ENCODE measurements around the gene SLITRK6.
"Not testable (repeated sequence)": the region's sequence is repeated elsewhere in the genome, so short reads cannot be mapped to it uniquely, and the experiment has no call there.

SLITRK6 gene, protein sequence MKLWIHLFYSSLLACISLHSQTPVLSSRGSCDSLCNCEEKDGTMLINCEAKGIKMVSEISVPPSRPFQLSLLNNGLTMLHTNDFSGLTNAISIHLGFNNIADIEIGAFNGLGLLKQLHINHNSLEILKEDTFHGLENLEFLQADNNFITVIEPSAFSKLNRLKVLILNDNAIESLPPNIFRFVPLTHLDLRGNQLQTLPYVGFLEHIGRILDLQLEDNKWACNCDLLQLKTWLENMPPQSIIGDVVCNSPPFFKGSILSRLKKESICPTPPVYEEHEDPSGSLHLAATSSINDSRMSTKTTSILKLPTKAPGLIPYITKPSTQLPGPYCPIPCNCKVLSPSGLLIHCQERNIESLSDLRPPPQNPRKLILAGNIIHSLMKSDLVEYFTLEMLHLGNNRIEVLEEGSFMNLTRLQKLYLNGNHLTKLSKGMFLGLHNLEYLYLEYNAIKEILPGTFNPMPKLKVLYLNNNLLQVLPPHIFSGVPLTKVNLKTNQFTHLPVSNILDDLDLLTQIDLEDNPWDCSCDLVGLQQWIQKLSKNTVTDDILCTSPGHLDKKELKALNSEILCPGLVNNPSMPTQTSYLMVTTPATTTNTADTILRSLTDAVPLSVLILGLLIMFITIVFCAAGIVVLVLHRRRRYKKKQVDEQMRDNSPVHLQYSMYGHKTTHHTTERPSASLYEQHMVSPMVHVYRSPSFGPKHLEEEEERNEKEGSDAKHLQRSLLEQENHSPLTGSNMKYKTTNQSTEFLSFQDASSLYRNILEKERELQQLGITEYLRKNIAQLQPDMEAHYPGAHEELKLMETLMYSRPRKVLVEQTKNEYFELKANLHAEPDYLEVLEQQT

DNA sequence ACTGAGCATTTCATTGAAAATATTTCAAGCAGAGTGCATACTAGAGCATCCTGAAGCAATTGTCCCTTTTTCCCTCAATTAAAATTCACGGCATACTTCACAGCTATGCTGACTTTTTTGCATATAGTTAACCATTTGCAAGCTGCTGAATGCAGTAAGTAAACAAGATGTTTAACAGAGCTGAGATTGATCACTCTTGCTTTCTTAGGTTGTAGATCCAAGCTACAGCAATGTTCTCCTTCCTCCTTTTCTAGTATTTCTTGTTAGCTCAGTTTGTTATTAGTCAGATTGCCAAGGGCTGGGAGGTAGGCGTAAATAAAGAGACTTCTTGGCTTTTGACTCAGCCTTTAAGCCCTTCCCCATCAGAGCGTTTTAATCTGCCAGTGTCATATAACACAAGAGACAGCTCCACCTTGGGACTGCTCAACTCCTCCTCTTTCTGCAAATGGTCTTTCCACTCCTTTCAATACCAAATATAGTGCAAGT, at the start of gene SLITRK6:
Gene SLITRK6, minus strand, starts transcription at position 323 of the 486 bp plus-strand sequence. CDS start 2,911 bp downstream, outside the sequence.
- peak; percentile 13 for DNase-seq

DNA sequence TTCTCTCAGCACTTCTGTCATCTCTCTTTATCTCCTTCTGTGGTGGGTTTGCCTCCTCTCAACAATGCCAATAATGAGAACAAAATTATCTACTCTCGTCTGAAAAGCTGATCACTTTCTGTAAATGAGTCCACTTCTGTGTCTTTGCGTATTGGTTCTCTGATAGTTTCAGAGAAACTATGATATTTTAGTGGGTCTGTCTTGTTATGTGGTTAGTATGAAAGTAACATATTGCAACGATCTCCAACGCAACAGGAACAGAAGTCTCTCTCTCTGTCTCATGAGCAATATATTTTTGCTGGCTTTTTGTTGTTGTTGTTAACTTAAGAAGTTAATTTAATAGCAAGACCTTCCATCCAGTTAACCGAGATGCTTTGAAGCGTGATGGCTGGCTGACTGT, 47.8 kb upstream of the SLITRK6 start:
- no peak for DNase-seq

DNA sequence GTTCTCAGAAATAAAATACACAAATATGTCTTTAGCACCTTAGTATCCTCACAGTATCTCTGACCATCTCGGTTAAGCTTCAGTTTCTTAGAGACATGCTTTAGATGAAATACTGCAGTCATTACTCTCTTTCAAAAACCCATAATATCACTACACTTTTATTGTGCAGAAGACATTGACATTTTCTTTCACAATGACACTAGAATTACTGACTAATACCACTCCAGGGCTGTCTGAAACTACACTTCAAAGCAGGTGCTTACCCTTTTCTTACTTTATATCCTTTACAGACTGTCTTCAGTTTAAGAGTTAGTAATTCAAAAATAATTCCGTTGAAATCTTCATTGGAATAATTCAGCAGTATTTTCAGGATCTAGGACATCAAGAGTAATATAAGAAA, 42.2 kb upstream of the SLITRK6 start:
- DNase-seq: no peak

DNA sequence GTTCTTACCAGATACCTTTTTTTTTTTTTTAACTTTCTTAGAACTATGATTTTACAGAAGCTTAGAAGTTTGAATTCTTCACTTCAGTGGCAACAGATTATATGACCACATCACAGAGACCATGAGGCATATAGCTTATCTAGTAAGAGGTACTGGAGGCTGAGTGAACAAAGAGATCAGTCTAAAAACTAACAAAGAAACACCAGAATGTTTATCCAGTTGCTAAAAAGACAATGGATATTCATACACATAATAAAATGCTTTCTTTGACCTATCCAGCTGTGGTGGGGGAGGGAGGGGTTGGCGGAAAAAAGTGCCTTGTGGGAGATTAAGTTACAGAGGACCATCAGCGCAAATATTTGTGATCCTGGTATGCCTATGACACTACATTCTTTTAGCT, 34.7 kb upstream of the SLITRK6 start:
- no peak for DNase-seq

DNA sequence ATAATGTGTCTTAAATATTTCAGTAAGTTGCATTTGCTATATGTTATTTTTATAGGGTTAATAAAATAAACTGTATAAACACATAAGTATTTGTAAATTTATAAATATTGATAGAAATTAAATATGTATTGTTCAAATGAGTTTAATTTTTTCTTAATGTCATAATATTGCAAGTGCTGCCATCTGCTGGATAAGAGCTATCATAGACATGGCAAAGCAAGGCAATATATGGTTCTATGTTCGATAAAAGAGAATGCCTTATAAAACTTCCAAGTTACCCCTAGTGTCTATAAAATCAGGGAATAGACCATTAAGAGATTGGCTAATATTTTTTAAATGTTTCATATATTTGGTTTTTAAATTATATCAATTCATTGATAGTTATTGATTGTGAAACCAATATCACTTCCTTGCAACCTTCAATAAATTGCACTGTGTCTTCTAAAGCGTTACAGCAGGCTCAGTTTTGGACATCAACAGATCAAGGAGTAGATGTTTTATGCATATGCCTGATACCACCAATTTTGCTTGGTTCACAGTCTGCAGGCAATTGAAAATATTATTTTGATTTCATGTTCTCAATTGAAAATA, 29.0 kb upstream of the SLITRK6 start:
- no peak for DNase-seq

DNA sequence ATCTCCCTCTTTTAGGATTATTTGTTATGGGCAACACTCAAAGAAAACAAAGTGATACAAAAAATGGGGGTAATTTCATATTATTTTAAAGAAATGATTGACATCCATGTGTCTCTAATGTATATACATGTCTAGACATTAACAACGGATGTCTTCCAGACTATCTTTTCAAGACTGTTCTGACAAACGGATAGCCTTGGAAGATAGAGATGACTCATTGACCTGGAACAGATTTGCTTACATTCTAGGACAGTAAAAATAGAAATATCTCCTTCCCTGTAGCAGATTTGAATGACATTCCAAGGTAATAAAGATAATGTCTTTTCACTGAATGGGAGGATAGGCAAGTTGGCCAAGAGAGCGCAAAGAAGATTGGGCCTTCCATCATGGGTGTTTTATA, 26.2 kb upstream of the SLITRK6 start:
- no peak for DNase-seq

DNA sequence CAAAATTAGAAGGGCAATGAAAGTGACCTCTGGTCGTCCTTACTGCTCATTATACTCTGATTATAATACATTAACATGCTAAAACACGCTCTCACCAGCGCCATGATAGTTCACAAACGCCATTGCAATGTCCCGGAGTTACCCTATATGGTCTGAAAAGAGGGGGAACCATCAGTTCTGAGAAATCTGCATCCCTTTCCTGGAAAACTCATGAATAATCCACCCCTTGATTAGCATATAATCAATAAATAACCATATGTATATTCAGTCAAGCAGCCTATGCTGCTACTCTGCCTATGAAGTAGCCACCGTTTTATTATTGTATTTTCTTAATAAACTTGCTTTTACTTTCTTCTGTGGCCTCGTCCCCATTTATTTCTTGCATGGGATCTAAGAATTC, 24.6 kb upstream of the SLITRK6 start:
- no peak for DNase-seq

DNA sequence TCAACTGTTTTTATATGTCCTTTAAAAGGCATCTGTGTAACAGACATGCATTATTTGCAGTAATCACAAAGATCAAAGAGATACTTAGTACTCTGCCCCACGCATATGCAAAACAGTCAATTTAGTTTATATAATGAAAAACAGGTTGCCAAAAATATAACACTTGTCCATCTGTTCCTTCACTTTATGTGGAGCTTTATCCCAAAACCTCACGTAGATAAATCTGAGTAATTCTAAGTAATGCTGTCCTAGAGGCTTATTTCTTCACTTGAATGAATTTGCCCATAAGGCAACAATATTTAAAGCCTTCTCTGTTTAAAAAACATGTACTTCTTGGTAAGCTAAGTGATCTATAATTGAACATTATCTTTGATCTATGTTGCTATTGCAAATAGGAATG, 20.3 kb upstream of the SLITRK6 start:
- peak; percentile 31 for DNase-seq

DNA sequence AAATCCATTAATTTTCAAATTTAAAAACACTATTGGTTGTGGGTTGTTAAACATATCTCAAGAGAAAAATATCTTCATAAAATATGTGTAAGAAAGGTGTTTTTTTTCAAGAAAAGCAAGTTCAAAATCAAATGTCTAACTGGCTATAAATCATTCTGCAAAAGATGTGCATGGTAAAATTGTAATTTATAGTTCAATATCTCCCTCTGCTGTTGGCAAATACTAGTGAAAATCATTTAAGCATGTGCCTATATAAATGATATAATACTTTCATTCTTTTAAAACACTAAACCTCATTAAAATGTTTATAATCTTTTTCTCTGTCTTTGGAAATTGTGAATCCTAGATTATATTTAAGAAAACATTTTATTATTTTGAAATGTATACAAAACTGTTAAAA, 17.2 kb upstream of the SLITRK6 start:
- no peak for DNase-seq

DNA sequence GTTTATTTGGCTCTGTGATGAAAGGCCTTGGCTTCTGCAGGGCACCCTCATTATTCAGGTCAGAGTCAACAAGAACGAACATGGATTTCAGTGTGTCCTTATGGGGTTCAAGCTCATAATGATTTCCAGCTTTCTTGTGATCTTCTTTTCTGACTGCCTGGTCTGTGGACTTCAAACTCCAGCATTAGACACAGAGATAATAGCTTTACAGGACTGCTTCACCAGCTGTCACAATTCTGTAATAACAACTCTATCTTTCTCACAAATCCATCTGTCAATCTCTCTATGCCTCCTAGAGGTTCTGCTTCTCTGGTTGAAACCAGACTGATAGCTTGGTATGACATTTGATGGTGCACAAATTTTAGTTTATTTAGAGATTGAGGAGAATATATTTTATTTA, 13.1 kb upstream of the SLITRK6 start:
- peak; percentile 70 for DNase-seq

DNA sequence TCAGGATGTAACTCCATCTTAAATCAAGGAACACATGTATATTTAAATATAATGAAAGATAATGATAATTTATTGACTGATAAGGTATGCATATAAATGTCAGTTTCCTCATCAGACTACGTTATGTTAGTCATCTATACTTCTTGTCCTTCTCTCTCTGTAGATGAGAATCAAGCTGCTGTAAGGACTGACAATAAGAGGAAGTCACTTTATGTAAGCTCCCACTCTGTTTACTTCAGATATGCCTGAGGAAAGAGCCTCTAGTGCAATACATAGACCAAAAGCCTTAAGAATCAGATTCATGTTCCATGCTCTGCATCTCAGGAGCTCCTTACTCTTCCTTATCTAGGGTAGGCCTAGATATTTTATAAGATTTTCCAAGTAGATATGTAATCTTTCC, 9.6 kb upstream of the SLITRK6 start:
- DNase-seq: no peak

DNA sequence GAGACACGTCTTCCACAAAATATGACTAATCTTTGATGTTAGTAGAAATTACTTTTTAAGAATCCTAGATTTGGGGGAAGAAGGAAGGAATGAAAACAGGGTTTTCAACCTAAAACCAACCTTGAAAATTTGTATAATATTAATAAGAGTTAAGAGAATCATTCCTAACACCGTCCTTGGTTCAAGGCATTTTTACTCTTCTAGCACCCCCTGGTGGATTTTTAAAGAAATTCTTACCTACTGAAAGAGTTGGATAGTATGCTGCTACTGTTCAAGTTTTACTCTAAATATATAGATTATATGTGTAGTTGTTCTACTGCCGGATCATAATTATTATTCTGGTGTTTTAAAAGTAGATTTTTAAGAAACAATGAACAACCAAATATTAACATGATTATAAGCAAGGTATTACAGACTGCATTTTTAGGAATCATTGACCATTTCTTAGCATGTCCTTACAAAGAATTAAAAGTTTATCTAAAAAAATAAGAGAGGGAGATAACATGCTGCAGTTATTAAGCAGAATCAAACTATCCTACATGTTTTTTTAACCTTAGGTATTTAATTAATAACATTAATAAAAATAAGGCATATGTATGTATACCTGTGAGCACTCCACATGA, 7.4 kb upstream of the SLITRK6 start:
- no peak for DNase-seq

DNA sequence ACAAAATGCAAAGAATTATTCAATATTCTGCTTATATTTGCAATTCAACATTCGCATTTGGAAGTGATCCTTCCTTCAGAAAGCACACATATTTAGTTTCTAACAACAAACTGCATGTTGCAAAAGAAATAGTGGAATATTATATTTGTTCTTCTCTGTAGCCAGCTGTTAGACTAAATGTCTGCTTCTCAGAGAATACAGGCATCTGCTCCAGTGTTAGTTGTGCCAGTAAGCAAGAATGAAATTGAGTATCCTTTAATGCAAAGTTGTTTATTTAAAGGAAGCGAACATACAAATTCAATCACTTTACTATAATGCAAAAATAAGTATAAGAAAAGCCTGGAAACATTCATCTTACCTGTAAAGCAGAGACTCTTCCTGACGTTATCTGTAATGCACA, 663 bp downstream of the SLITRK6 start:
- DNase-seq: no peak

DNA sequence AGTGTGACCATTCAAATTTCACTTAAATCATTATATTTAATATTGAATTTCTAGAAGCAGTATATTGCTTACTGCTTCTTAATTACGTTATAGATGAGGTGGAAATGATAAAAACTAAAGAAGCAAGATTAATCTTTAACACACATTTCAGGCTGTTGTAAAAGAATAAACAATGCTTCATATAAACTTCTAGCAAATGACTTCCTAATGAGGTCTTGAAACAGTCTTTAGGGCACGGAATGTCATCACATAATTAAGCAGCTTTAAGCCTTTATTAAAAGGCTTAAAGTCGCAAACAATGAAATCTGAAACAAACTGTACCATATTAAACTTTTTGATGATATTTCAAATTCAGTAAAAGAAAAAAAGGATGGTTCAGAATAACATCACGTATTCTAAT, 1.9 kb downstream of the SLITRK6 start:
- no peak for DNase-seq

DNA sequence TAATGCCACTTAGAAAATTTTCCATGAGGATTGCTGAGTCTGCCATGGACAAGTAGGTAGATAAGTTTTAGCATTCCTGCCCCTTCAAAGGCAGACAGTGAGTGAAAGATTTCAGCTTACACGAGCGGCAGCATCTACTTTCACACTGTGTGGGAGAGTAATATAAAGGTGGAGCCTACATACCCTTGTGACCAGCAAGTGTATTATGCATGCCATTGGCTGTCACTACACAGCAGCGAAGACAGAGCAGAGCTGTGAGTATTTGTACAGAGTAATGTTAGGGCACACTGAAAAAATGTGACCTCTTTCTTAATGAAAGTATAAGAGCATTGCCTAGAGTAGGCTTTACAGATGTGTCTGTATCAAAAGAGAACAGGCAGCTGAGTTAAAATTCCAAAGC, 14.0 kb downstream of the SLITRK6 start:
- DNase-seq: no peak

DNA sequence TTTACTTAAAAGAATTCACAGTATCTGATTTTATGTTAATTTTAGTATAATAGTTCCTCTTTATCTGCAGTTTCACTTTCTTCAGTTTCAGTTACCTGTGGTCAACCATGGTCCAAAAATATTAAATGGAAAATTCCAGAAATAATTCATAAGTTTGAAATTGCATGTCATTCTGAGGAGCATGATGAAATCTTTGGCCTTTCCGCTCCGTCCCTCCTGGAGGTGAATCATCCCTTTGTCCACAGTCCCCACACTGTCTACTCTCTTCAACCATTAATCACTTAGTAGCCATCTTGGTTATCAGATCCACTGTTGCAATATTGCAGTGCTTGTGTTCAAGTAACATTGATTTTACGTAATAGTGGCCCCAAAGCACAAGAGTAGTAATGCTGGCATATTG, 26.9 kb downstream of the SLITRK6 start:
- no peak for DNase-seq

DNA sequence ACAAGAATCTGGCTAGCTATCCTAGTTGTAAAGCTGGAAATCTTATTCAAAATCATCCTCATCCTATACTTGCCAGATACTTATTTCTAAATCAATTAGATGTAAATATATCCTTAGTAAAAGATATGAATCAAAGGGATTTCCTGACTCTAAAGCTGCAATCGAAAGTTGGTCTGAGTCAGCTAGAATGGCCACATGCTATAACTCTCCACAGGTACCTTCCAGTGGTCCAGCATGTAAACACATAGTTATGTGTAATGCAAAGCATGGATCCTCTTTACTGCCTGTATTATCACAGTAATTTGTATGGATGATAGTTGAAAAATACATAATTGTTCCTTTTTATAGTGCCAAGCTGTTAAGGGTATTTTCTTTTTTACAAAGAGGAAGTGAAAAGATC, 27.4 kb downstream of the SLITRK6 start:
- DNase-seq: no peak

DNA sequence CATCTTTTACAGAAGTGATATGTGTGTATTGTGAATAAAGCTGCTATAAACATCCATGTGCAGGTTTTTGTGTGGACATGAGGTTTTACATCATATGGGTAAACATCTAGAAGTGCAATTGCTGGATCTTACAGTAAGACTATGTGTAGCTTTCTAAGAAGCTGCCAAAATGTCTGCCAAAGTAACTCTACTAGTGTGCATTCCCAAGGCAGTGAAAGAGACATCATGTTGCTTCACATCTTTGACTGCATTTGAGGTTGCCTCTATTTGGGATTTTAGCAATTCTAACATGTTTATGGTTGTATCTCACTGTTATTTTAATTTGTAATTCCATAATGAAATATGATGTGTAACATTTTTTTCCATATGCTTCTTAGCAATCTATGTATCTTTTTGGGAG, 30.3 kb downstream of the SLITRK6 start:
- no peak for DNase-seq

DNA sequence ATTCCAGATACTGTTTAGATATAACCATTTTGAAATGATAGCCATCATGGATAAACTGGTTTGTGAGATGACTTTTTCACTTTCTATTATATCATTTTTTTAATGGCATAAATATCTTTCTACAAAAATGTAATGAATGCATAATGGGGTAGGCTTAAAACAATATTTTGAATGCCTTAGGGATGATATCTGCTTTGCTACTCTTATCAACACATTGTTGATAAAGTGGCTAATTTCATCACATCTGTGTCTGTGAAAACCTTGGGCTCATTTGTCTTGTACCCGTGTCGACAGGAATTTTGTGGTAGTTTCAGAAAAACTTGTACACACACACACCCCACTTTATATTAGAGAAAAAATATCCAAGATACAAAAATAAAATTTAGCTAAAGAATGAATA, 44.1 kb downstream of the SLITRK6 start:
- no peak for DNase-seq

DNA sequence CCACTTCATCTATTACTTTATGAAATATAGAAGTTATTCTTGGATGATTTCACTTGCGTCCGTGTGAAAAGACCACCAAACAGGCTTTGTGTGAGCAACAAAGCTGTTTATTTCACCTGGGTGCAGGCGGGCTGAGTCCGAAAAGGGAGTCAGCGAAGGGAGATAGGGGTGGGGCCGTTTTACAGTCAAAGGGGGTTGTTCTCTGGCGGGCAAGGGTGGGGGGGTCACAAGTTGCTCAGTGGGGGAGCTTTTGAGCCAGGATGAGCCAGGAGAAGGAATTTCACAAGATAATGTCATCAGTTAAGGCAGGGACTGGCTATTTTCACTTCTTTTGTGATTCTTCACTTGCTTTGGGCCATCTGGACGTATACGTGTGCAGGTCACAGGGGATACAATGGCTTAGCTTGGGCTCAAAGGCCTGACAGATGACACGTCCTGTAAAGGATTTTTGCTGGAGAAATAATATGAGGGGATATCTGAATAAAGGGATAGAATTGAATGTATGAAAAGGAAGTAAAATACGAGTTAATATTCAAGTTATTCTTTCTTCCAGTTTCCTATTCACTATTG, 55.9 kb downstream of the SLITRK6 start:
- DNase-seq: not testable (repeated sequence)

Measured in NCI-H524 treated with DMSO at 0.1 percent for 48 hours (cell line).